ENCODE measurements around the gene CEP170.

The CEP170 gene

DNA sequence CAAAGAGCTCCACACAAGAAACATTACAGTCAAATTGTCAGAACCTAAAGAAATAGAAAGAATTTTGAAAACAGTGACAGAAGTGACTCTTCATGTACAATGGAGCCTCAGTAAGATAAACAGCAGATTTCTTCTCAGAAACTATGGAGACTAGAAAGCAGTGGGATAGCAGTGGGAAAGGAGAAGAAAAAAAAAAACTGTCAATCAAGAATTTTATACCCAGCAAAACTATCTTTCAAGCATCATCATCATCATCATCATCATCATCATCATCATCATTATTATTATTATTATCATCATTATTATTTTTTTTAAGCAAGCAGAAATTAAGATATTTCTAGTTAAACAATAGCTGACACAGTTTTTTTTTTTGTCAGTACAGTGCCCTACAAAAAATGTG, 24.2 kb downstream of the CEP170 start (continued):
- no peak for TF ChIP-seq ZBTB21 (tag by site-specific recombination; IDR thresholded peaks at IDR 0.05)
- no peak for TF ChIP-seq ZNF24 (tag by site-specific recombination; IDR thresholded peaks at IDR 0.05)
- TF ChIP-seq ZNF23 (tag by site-specific recombination; IDR thresholded peaks at IDR 0.05; ENCODE audit: borderline replicate concordance) = no peak
- TF ChIP-seq, protein P1, sequence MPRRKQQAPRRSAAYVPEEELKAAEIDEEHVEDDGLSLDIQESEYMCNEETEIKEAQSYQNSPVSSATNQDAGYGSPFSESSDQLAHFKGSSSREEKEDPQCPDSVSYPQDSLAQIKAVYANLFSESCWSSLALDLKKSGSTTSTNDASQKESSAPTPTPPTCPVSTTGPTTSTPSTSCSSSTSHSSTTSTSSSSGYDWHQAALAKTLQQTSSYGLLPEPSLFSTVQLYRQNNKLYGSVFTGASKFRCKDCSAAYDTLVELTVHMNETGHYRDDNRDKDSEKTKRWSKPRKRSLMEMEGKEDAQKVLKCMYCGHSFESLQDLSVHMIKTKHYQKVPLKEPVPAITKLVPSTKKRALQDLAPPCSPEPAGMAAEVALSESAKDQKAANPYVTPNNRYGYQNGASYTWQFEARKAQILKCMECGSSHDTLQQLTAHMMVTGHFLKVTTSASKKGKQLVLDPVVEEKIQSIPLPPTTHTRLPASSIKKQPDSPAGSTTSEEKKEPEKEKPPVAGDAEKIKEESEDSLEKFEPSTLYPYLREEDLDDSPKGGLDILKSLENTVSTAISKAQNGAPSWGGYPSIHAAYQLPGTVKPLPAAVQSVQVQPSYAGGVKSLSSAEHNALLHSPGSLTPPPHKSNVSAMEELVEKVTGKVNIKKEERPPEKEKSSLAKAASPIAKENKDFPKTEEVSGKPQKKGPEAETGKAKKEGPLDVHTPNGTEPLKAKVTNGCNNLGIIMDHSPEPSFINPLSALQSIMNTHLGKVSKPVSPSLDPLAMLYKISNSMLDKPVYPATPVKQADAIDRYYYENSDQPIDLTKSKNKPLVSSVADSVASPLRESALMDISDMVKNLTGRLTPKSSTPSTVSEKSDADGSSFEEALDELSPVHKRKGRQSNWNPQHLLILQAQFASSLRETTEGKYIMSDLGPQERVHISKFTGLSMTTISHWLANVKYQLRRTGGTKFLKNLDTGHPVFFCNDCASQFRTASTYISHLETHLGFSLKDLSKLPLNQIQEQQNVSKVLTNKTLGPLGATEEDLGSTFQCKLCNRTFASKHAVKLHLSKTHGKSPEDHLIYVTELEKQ (tag by site-specific recombination; IDR thresholded peaks at IDR 0.05; ENCODE audit: borderline replicate concordance) = peak; percentile 74
- TF ChIP-seq ZNF184 (tag by site-specific recombination; IDR thresholded peaks at IDR 0.05) = peak; percentile 89
- no peak for TF ChIP-seq OSR2 (tag by site-specific recombination; IDR thresholded peaks at IDR 0.05)
- TF ChIP-seq, protein P2, sequence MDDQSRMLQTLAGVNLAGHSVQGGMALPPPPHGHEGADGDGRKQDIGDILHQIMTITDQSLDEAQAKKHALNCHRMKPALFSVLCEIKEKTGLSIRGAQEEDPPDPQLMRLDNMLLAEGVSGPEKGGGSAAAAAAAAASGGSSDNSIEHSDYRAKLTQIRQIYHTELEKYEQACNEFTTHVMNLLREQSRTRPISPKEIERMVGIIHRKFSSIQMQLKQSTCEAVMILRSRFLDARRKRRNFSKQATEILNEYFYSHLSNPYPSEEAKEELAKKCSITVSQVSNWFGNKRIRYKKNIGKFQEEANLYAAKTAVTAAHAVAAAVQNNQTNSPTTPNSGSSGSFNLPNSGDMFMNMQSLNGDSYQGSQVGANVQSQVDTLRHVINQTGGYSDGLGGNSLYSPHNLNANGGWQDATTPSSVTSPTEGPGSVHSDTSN (CRISPR knock-in tag; IDR thresholded peaks at IDR 0.05) = no peak
- TF ChIP-seq ZNF626 (tag by site-specific recombination; IDR thresholded peaks at IDR 0.05) = peak; percentile 97
- TF ChIP-seq SP2 (tag by site-specific recombination; IDR thresholded peaks at IDR 0.05) = no peak
- no peak for TF ChIP-seq BCL11A (tag by site-specific recombination; IDR thresholded peaks at IDR 0.05; ENCODE audit: low read depth)
- TF ChIP-seq TCF7L2 (IDR thresholded peaks at IDR 0.05; ENCODE audit: borderline replicate concordance, low read depth, low read length) = no peak
- TF ChIP-seq, protein P3, sequence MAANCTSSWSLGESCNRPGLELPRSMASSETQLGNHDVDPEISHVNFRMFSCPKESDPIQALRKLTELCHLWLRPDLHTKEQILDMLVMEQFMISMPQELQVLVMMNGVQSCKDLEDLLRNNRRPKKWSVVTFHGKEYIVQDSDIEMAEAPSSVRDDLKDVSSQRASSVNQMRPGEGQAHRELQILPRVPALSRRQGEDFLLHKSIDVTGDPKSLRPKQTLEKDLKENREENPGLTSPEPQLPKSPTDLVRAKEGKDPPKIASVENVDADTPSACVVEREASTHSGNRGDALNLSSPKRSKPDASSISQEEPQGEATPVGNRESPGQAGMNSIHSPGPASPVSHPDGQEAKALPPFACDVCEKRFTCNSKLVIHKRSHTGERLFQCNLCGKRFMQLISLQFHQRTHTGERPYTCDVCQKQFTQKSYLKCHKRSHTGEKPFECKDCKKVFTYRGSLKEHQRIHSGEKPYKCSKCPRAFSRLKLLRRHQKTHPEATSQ (tag by site-specific recombination; IDR thresholded peaks at IDR 0.05) = no peak
- TF ChIP-seq, protein P4, sequence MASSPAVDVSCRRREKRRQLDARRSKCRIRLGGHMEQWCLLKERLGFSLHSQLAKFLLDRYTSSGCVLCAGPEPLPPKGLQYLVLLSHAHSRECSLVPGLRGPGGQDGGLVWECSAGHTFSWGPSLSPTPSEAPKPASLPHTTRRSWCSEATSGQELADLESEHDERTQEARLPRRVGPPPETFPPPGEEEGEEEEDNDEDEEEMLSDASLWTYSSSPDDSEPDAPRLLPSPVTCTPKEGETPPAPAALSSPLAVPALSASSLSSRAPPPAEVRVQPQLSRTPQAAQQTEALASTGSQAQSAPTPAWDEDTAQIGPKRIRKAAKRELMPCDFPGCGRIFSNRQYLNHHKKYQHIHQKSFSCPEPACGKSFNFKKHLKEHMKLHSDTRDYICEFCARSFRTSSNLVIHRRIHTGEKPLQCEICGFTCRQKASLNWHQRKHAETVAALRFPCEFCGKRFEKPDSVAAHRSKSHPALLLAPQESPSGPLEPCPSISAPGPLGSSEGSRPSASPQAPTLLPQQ (tag by site-specific recombination; IDR thresholded peaks at IDR 0.05) = no peak
- no peak for TF ChIP-seq GLI2 (tag by site-specific recombination; IDR thresholded peaks at IDR 0.05; ENCODE audit: borderline replicate concordance, low read depth)
- no peak for TF ChIP-seq ZNF138 (tag by site-specific recombination; IDR thresholded peaks at IDR 0.05; ENCODE audit: borderline replicate concordance)
- TF ChIP-seq ZNF2 (tag by site-specific recombination; IDR thresholded peaks at IDR 0.05) = 0 out of 2 replicates have a peak, but pooled peaks have one; percentile 47
- no peak for TF ChIP-seq ZNF830 (tag by site-specific recombination; IDR thresholded peaks at IDR 0.05; ENCODE audit: low read depth)
- TF ChIP-seq, protein P5, sequence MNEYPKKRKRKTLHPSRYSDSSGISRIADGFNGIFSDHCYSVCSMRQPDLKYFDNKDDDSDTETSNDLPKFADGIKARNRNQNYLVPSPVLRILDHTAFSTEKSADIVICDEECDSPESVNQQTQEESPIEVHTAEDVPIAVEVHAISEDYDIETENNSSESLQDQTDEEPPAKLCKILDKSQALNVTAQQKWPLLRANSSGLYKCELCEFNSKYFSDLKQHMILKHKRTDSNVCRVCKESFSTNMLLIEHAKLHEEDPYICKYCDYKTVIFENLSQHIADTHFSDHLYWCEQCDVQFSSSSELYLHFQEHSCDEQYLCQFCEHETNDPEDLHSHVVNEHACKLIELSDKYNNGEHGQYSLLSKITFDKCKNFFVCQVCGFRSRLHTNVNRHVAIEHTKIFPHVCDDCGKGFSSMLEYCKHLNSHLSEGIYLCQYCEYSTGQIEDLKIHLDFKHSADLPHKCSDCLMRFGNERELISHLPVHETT (tag by site-specific recombination; IDR thresholded peaks at IDR 0.05) = peak; percentile 76; the same call in 1 of the 2 replicates
- TF ChIP-seq, protein P6, sequence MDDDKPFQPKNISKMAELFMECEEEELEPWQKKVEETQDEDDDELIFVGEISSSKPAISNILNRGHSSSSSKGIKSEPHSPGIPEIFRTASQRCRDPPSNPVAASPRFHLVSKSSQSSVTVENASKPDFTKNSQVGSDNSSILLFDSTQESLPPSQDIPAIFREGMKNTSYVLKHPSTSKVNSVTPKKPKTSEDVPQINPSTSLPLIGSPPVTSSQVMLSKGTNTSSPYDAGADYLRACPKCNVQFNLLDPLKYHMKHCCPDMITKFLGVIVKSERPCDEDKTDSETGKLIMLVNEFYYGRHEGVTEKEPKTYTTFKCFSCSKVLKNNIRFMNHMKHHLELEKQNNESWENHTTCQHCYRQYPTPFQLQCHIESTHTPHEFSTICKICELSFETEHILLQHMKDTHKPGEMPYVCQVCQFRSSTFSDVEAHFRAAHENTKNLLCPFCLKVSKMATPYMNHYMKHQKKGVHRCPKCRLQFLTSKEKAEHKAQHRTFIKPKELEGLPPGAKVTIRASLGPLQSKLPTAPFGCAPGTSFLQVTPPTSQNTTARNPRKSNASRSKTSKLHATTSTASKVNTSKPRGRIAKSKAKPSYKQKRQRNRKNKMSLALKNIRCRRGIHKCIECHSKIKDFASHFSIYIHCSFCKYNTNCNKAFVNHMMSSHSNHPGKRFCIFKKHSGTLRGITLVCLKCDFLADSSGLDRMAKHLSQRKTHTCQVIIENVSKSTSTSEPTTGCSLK (tag by site-specific recombination; IDR thresholded peaks at IDR 0.05) = no peak
- TF ChIP-seq ZNF37A (tag by site-specific recombination; IDR thresholded peaks at IDR 0.05) = peak; percentile 37; the same call in 1 of the 2 replicates
- TF ChIP-seq EGR2 (tag by site-specific recombination; IDR thresholded peaks at IDR 0.05; ENCODE audit: low read depth) = no peak
- peak; percentile 53; the same call in 1 of the 2 replicates for TF ChIP-seq ZNF629 (tag by site-specific recombination; IDR thresholded peaks at IDR 0.05)
- no peak for TF ChIP-seq ZFP3 (tag by site-specific recombination; IDR thresholded peaks at IDR 0.05; ENCODE audit: low read depth)
- TF ChIP-seq, protein P7, sequence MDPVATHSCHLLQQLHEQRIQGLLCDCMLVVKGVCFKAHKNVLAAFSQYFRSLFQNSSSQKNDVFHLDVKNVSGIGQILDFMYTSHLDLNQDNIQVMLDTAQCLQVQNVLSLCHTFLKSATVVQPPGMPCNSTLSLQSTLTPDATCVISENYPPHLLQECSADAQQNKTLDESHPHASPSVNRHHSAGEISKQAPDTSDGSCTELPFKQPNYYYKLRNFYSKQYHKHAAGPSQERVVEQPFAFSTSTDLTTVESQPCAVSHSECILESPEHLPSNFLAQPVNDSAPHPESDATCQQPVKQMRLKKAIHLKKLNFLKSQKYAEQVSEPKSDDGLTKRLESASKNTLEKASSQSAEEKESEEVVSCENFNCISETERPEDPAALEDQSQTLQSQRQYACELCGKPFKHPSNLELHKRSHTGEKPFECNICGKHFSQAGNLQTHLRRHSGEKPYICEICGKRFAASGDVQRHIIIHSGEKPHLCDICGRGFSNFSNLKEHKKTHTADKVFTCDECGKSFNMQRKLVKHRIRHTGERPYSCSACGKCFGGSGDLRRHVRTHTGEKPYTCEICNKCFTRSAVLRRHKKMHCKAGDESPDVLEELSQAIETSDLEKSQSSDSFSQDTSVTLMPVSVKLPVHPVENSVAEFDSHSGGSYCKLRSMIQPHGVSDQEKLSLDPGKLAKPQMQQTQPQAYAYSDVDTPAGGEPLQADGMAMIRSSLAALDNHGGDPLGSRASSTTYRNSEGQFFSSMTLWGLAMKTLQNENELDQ (tag by site-specific recombination; IDR thresholded peaks at IDR 0.05; ENCODE audit: low read depth) = no peak
- TF ChIP-seq ZNF324 (tag by site-specific recombination; IDR thresholded peaks at IDR 0.05) = no peak
- TF ChIP-seq ZNF585B (tag by site-specific recombination; IDR thresholded peaks at IDR 0.05) = peak; percentile 24; the same call in 1 of the 2 replicates
- no peak for TF ChIP-seq ZNF292 (tag by site-specific recombination; IDR thresholded peaks at IDR 0.05; ENCODE audit: borderline replicate concordance, low read depth)
